ENCODE data around the gene MYO16.

MYO16 gene

GRCh38 chr13:108742701-108743451, 113.5 kb downstream of the MYO16 start:
- TF ChIP-seq ZNF274 (IDR thresholded peaks at IDR 0.05; ENCODE audit: low read depth, low read length) = no peak

GRCh38 chr13:108743522-108743921, 114.1 kb downstream of the MYO16 start:
- no peak for TF ChIP-seq ZNF274 (IDR thresholded peaks at IDR 0.05; ENCODE audit: low read depth, low read length)
- no peak overlapping the region for H3K4me3 ChIP-seq (ENCODE audit: low read length)

More at GRCh38 chr13:108742701-108743451, 113.5 kb downstream of the MYO16 start:
- H3K4me3 ChIP-seq (ENCODE audit: low read length) = no peak overlapping the region

- no peak overlapping the region for H3K4me3 ChIP-seq (ENCODE audit: low read length)
- TF ChIP-seq ZNF274 (IDR thresholded peaks at IDR 0.05; ENCODE audit: low read depth, low read length) = no peak
Measured at GRCh38 chr13:108747843-108748242, 118.4 kb downstream of the MYO16 start.

- TF ChIP-seq ZNF274 (IDR thresholded peaks at IDR 0.05; ENCODE audit: low read depth, low read length) = no peak
- H3K4me3 ChIP-seq (ENCODE audit: low read length) = no peak overlapping the region
Measured at GRCh38 chr13:108752276-108752675, 122.9 kb downstream of the MYO16 start.

- TF ChIP-seq ZNF274 (IDR thresholded peaks at IDR 0.05; ENCODE audit: low read depth, low read length) = no peak
- H3K4me3 ChIP-seq (ENCODE audit: low read length) = no peak overlapping the region
Measured at GRCh38 chr13:108755083-108755482, 125.7 kb downstream of the MYO16 start.

- no peak overlapping the region for H3K4me3 ChIP-seq (ENCODE audit: low read length)
Measured at GRCh38 chr13:108760129-108760528, 130.7 kb downstream of the MYO16 start.

GRCh38 chr13:108760541-108760940, 131.1 kb downstream of the MYO16 start:
- no peak overlapping the region for H3K4me3 ChIP-seq (ENCODE audit: low read length)
- no peak for TF ChIP-seq ZNF274 (IDR thresholded peaks at IDR 0.05; ENCODE audit: low read depth, low read length)

More at GRCh38 chr13:108760129-108760528, 130.7 kb downstream of the MYO16 start:
- no peak for TF ChIP-seq ZNF274 (IDR thresholded peaks at IDR 0.05; ENCODE audit: low read depth, low read length)

- TF ChIP-seq ZNF274 (IDR thresholded peaks at IDR 0.05; ENCODE audit: low read depth, low read length) = no peak
- no peak overlapping the region for H3K4me3 ChIP-seq (ENCODE audit: low read length)
Measured at GRCh38 chr13:108768035-108768434, 138.6 kb downstream of the MYO16 start.

- H3K4me3 ChIP-seq (ENCODE audit: low read length) = no peak overlapping the region
- no peak for TF ChIP-seq ZNF274 (IDR thresholded peaks at IDR 0.05; ENCODE audit: low read depth, low read length)
Measured at GRCh38 chr13:108769213-108770070, 140.0 kb downstream of the MYO16 start.

GRCh38 chr13:108775597-108775996, 146.2 kb downstream of the MYO16 start:
- TF ChIP-seq ZNF274 (IDR thresholded peaks at IDR 0.05; ENCODE audit: low read depth, low read length) = no peak
- no peak overlapping the region for H3K4me3 ChIP-seq (ENCODE audit: low read length)

GRCh38 chr13:108776650-108777049, 147.2 kb downstream of the MYO16 start:
- TF ChIP-seq ZNF274 (IDR thresholded peaks at IDR 0.05; ENCODE audit: low read depth, low read length) = no peak
- no peak overlapping the region for H3K4me3 ChIP-seq (ENCODE audit: low read length)

GRCh38 chr13:108777421-108778420, 148.3 kb downstream of the MYO16 start:
- no peak for TF ChIP-seq ZNF274 (IDR thresholded peaks at IDR 0.05; ENCODE audit: low read depth, low read length)
- H3K4me3 ChIP-seq (ENCODE audit: low read length) = no peak overlapping the region

GRCh38 chr13:108779308-108779707, 149.9 kb downstream of the MYO16 start:
- no peak overlapping the region for H3K4me3 ChIP-seq (ENCODE audit: low read length)
- no peak for TF ChIP-seq ZNF274 (IDR thresholded peaks at IDR 0.05; ENCODE audit: low read depth, low read length)

- no peak for TF ChIP-seq ZNF274 (IDR thresholded peaks at IDR 0.05; ENCODE audit: low read depth, low read length)
Measured at GRCh38 chr13:108780706-108781105, 151.3 kb downstream of the MYO16 start.

More at GRCh38 chr13:108780706-108781105, 151.3 kb downstream of the MYO16 start:
- no peak overlapping the region for H3K4me3 ChIP-seq (ENCODE audit: low read length)

Data from GM08714 (cell line).